HFFc6 (cell line): ENCODE data around the gene MYO5A. TPM values are rescaled to one million over a fixed set of nuclear protein-coding genes. Genes with fewer than 3 reads are reported as not detected.

Source experiments
- DNase-seq: peaks from one replicate; pipeline ENCODE4 v3.0.0-alpha.2; 2018
- H3K27ac Mint-ChIP-seq: 2 replicates; pipeline ENCODE4 v1.8.0; 2020; ENCODE audit warnings: mild to moderate bottlenecking, mixed read lengths
- H3K27me3 Mint-ChIP-seq: 2 replicates; pipeline ENCODE4 v1.8.0; 2021; ENCODE audit warnings: mild to moderate bottlenecking, moderate library complexity, mixed read lengths; ENCODE audit not compliant: insufficient read depth
- H3K36me3 Mint-ChIP-seq: 2 replicates; pipeline ENCODE4 v1.8.0; 2021; ENCODE audit warnings: low read depth, mixed read lengths
- H3K4me1 Mint-ChIP-seq: 2 replicates; pipeline ENCODE4 v1.8.0; 2020; ENCODE audit warnings: low read depth, mixed read lengths
- H3K4me3 Mint-ChIP-seq: 2 replicates; pipeline ENCODE4 v1.8.0; 2020; ENCODE audit warnings: mild to moderate bottlenecking, moderate library complexity, mixed read lengths
- H3K9me3 Mint-ChIP-seq: 2 replicates; pipeline ENCODE4 v1.8.0; 2020; ENCODE audit warnings: mild to moderate bottlenecking, mixed read lengths
- CTCF ChIP-seq: fragments of 200-600 bp; sonication (generic); IDR thresholded peaks from 2 replicates; pipeline ENCODE4 v1.5.0; 2021; ENCODE audit warnings: antibody characterized with exemption, mild to moderate bottlenecking
- total RNA-seq, 6 experiments: library from RNA; stranded (reverse); fragmentation: NEBNext Ultra II Directional; extraction: Animal tissue kit (Norgen Biotek cat#: 25700); gene quantifications; 2 replicates in 1 of 6; 3 replicates in 5 of 6; pipeline ENCODE4 v1.2.3, GENCODE V29; 2021

MYO5A gene
- total RNA-seq, 6 experiments from 2014 or later: 47.4 to 59.4 (median 54.0) TPM

GRCh38 chr15:52336529-52336928, 192.2 kb downstream of the MYO5A start:
- H3K4me3 Mint-ChIP-seq: no peak overlapping the region
- DNase-seq: no peak
- no peak; the same call in 1 of the 2 replicates for TF ChIP-seq CTCF
- H3K9me3 Mint-ChIP-seq: no peaks in the 10 kb centered on the region
- H3K36me3 Mint-ChIP-seq: peaks cover 7% of the 10 kb centered on the region
- H3K27me3 Mint-ChIP-seq: peaks cover 2% of the 10 kb centered on the region; the same call in 1 of the 2 replicates
- H3K27ac Mint-ChIP-seq: peak overlapping the region; percentile 89
- H3K4me1 Mint-ChIP-seq: peaks cover 69% of the 10 kb centered on the region

GRCh38 chr15:52334491-52335160, 194.1 kb downstream of the MYO5A start:
- TF ChIP-seq CTCF: no peak
- DNase-seq: peak; percentile 60
- Mint-ChIP-seq H3K27me3 (peaks cover 2% of the 10 kb centered on the region; the same call in 1 of the 2 replicates), H3K36me3 (peaks cover 4% of the 10 kb centered on the region), H3K4me3 (peak overlapping the region; percentile 55), H3K27ac (peak overlapping the region; percentile 84), H3K4me1 (peaks cover 69% of the 10 kb centered on the region), H3K9me3 (no peaks in the 10 kb centered on the region)

- Mint-ChIP-seq H3K4me3 (no peak overlapping the region), H3K27me3 (no peaks in the 10 kb centered on the region; the same call in 1 of the 2 replicates), H3K9me3 (no peaks in the 10 kb centered on the region), H3K36me3 (peaks cover 4% of the 10 kb centered on the region), H3K4me1 (peaks cover 57% of the 10 kb centered on the region), H3K27ac (peak overlapping the region; percentile 36; the same call in 1 of the 2 replicates)
- TF ChIP-seq CTCF: peak; percentile 67
- DNase-seq: peak; percentile 55
Measured at GRCh38 chr15:52331490-52332240, 197.0 kb downstream of the MYO5A start.

GRCh38 chr15:52329987-52330386, 198.7 kb downstream of the MYO5A start:
- Mint-ChIP-seq H3K4me3 (no peak overlapping the region), H3K36me3 (peaks cover 4% of the 10 kb centered on the region; the same call in 1 of the 2 replicates), H3K27ac (no peak overlapping the region), H3K9me3 (no peaks in the 10 kb centered on the region), H3K4me1 (peaks cover 50% of the 10 kb centered on the region), H3K27me3 (no peaks in the 10 kb centered on the region; the same call in 1 of the 2 replicates)
- no peak for DNase-seq
- no peak for TF ChIP-seq CTCF

- DNase-seq: no peak
- Mint-ChIP-seq H3K9me3 (no peaks in the 10 kb centered on the region), H3K4me3 (no peak overlapping the region), H3K27ac (no peak overlapping the region), H3K36me3 (peaks cover 4% of the 10 kb centered on the region; the same call in 1 of the 2 replicates), H3K4me1 (peaks cover 41% of the 10 kb centered on the region), H3K27me3 (no peaks in the 10 kb centered on the region; the same call in 1 of the 2 replicates)
- TF ChIP-seq CTCF: no peak
Measured at GRCh38 chr15:52329150-52329549, 199.5 kb downstream of the MYO5A start.
